Astrocyte of the cerebellum (primary cell): ENCODE results near the gene TOM1L2.

Experiments
- DNase-seq: peaks from one replicate; pipeline ENCODE4 v3.0.0-alpha.2; 2011; ENCODE audit warnings: low read depth
- H3K4me3 ChIP-seq: 2 replicates; pipeline ENCODE4 v1.5.1; 2011; ENCODE audit warnings: mild to moderate bottlenecking, low read depth, low read length, moderate library complexity
- in situ Hi-C: cut with HindIII; loops from 2 replicates; pipeline ENCODE4 v1.10.0; 2017; ENCODE audit warnings: low sequenced_read_pairs
- TF ChIP-seq, protein P1 (sequence below): IDR thresholded peaks from 2 replicates; pipeline ENCODE4 v1.5.1; 2012; ENCODE audit warnings: low read length, low read depth, moderate library complexity, mild to moderate bottlenecking; ENCODE audit errors: missing control alignments

TOM1L2 gene

DNA sequence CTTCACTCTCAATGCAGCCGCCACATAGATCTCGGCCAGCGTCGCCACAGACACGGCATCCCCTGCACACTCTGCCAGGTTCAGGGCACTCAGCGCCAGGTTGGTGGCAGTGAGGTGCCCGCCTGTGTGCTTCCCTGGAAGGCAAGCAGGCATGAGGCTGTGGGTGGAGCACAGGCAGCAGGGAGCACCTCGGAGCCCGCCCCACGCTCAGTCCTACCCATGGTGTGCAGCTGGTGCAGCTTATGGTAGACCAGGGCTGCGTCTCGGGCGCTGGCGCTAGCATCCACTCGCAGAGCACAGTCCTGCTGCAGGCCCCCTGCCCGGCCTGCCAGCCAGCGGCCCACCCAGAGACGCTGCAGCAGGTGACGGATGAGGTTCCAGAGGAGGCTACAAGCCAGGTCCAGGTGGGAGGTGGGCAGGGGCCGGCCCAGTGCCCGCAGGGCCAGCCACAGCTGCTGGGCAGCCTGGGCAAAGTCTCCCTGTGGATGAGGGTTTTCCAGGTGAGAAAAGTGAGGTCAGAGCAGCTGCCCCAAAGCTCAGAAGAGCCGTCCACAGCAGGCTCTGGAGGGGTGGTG is 155.9 kb downstream of the TOM1L2 start:
- in situ Hi-C loops: no loop called here
- H3K4me3 ChIP-seq: no peak overlapping the region
- no peak for DNase-seq
- TF ChIP-seq, protein P1, sequence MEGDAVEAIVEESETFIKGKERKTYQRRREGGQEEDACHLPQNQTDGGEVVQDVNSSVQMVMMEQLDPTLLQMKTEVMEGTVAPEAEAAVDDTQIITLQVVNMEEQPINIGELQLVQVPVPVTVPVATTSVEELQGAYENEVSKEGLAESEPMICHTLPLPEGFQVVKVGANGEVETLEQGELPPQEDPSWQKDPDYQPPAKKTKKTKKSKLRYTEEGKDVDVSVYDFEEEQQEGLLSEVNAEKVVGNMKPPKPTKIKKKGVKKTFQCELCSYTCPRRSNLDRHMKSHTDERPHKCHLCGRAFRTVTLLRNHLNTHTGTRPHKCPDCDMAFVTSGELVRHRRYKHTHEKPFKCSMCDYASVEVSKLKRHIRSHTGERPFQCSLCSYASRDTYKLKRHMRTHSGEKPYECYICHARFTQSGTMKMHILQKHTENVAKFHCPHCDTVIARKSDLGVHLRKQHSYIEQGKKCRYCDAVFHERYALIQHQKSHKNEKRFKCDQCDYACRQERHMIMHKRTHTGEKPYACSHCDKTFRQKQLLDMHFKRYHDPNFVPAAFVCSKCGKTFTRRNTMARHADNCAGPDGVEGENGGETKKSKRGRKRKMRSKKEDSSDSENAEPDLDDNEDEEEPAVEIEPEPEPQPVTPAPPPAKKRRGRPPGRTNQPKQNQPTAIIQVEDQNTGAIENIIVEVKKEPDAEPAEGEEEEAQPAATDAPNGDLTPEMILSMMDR: no peak

DNA sequence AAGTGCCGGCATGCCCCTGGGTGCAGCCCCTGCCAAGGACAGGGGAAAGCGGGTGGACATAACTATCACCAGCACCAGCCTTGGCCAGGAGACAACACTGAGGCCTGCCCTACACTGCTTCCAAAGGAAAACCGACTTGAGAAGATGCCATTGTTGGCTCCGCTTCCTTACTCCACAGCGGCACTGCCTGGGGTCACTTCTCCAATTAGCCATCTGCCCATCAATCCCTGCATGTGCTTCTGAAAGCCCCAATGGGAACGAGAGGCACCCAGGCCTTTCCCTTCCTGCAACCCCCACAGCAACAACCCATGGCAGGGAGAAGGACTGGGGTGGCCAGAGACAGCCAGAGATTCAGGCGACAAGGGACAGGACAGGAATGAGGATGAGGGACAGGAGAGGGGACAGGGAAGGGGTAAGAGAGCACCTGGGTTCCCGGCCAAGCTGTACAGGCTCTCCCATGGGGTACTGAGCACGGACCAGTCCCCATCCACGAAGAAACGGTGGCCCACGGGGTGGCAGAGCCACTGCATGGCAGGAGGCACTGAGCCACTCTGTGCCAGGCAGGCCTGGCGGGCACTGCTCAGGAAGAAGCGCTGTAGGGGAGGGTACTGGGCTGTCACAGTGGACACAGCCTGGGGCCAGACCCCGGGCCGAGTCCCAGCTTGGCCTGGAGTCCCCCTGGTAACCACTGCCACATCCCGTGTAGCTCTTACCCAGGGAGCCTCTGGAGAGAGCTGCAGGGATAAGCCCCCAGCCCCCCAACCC is 156.6 kb downstream of the TOM1L2 start:
- no peak overlapping the region for H3K4me3 ChIP-seq
- DNase-seq: no peak
- TF ChIP-seq, protein P1: no peak
- in situ Hi-C loops: no loop called here

- DNase-seq: no peak
- no peak overlapping the region for H3K4me3 ChIP-seq
- TF ChIP-seq, protein P1: no peak
- in situ Hi-C loops: no loop called here
These were observed 157.2 kb downstream of the TOM1L2 start for GRCh38 chr17:17815062-17815406.

DNA sequence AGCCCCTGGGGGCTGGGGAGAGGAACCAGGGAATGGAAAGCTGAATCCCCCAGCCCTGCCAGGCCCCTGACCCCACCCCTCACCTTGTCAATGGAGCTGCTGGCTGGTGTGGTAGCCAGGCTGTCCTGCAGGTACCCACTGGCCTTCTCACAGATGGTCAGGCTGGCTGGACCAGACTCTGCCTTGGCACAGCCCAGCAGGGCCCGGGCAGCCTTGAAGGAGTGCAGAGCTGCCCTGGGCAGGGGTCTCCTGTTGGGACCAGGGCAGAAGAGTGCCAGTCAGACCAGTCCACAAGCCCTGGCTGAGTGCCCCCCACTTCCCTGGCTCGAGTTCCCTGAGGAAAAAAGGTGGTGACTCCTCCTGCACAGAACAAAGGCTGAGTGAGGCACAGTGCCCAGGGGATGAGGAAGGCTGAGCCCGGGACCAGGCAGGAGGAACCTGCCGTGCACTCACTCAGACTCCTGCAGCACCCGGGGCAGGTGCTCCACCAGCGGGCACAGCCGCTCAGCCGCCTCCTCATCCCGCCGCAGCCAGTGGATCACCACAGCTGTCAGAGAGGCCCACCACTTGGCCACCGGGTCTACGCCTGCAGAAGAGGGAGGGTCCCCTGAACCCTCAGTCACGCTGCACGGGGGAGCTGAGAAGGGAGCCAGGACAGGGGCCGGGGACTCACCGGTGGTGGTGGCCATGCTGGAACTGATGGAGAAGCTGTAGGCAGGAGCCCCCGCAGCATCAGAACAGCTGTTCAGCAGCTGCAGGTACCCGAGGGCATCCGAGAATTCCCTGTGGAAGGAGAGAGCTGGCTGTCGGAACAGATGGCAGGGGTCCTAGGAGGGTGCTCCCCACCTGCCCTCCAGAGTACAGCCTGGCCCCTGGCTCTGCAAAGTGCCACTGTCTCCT is 157.8 kb downstream of the TOM1L2 start:
- DNase-seq: no peak
- no peak overlapping the region for H3K4me3 ChIP-seq
- in situ Hi-C loops: no loop called here
- TF ChIP-seq, protein P1: no peak

DNA sequence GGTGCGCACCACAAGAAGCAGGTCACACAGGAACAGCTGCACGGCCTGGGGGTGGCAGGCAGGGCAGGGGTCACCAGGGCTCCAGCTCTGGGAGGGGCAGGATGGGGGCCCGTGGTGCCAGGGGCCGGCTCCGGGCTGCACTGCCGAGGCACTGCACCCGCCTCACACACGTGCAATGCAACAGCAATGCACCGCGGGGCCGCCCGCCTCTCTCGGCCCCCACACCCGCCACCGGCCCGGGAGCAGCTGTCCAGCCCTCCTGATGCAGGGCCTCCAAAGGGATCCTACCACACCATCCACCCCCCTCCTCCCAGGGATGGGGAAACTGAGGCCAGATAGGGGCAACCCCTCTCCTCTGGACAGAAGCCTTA is 158.5 kb downstream of the TOM1L2 start:
- H3K4me3 ChIP-seq: no peak overlapping the region
- no peak for DNase-seq
- in situ Hi-C loops: no loop called here
- TF ChIP-seq, protein P1: no peak

- in situ Hi-C loops: no loop called here
- TF ChIP-seq, protein P1: no peak
- H3K4me3 ChIP-seq: no peak overlapping the region
- no peak for DNase-seq
These were observed 159.0 kb downstream of the TOM1L2 start for GRCh38 chr17:17813055-17813724.
